Measurements from ENCODE around the gene TMEM82.

Gene TMEM82

GRCh38 chr1:15756143-15757015, 14.1 kb downstream of the TMEM82 start:
- no peak for DNase-seq (ENCODE audit: low read depth, low spot score)

- no peak for DNase-seq (ENCODE audit: low read depth, low spot score)
Measured at GRCh38 chr1:15757016-15757543, 14.8 kb downstream of the TMEM82 start.

- DNase-seq (ENCODE audit: low read depth, low spot score): peak; percentile 83
Measured at GRCh38 chr1:15757575-15758342, 15.5 kb downstream of the TMEM82 start.

- no peak for DNase-seq (ENCODE audit: low read depth, low spot score)
Measured at GRCh38 chr1:15758343-15758931, 16.1 kb downstream of the TMEM82 start, which contains the start of gene FBLIM1. Gene FBLIM1 (plus strand): TSS chr1:15758795. CDS start chr1:15764984, 6,189 bp downstream.

- DNase-seq (ENCODE audit: low read depth, low spot score): no peak
Measured at GRCh38 chr1:15758953-15759661, 16.8 kb downstream of the TMEM82 start.

GRCh38 chr1:15760520-15761211, 18.4 kb downstream of the TMEM82 start:
- peak; percentile 83 for DNase-seq (ENCODE audit: low read depth, low spot score)

- no peak for DNase-seq (ENCODE audit: low read depth, low spot score)
Measured at GRCh38 chr1:15761366-15762128, 19.2 kb downstream of the TMEM82 start.

- DNase-seq (ENCODE audit: low read depth, low spot score): peak; percentile 77
Measured at GRCh38 chr1:15762546-15762945, 20.2 kb downstream of the TMEM82 start.

- DNase-seq (ENCODE audit: low read depth, low spot score): no peak
Measured at GRCh38 chr1:15764269-15764764, 22.0 kb downstream of the TMEM82 start.

- DNase-seq (ENCODE audit: low read depth, low spot score): no peak
Measured at GRCh38 chr1:15764890-15765289, 22.6 kb downstream of the TMEM82 start.

- no peak for DNase-seq (ENCODE audit: low read depth, low spot score)
Measured at GRCh38 chr1:15765495-15766194, 23.3 kb downstream of the TMEM82 start.

- no peak for DNase-seq (ENCODE audit: low read depth, low spot score)
Measured at GRCh38 chr1:15767941-15768340, 25.6 kb downstream of the TMEM82 start.

GRCh38 chr1:15768388-15768787, 26.1 kb downstream of the TMEM82 start:
- DNase-seq (ENCODE audit: low read depth, low spot score): no peak

GRCh38 chr1:15770313-15770962, 28.1 kb downstream of the TMEM82 start:
- DNase-seq (ENCODE audit: low read depth, low spot score): no peak

- no peak for DNase-seq (ENCODE audit: low read depth, low spot score)
Measured at GRCh38 chr1:15771836-15772515, 29.7 kb downstream of the TMEM82 start.

- DNase-seq (ENCODE audit: low read depth, low spot score): no peak
Measured at GRCh38 chr1:15775706-15776105, 33.4 kb downstream of the TMEM82 start.

- no peak for DNase-seq (ENCODE audit: low read depth, low spot score)
Measured at GRCh38 chr1:15777909-15778707, 35.8 kb downstream of the TMEM82 start.

Data from ELF-1 (cell line).